ENCODE results near the gene OGA.

Gene OGA

DNA sequence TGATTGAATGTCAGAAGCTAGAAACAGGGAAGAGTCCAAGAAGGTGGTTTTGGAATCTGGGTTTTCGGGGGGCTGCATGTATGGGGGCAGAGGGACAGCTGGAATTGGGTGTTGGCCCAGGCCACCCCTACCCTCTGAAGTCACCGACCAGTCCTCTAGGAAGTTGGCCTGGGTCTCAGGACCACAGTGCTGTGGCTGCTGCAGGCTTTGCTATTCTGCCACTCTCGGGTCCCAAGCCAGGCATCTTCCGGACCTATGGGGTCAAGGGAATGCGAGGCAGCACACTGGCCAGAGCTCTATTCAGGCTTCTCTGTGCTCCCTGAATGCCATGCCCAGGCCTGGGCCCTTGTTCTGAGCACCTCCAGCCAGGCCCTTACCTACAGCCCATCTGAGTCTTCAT lies 55.5 kb downstream of the OGA start:
- Histone ChIP-seq H3K4me1 (ENCODE audit: low read length) (no peaks in the 10 kb centered on the region), H3K9me2 (replicated peaks; ENCODE audit: insufficient read depth, low read length) (no peaks in the 10 kb centered on the region), H3K9me3 (replicated peaks; ENCODE audit: insufficient read depth, low read length) (no peaks in the 10 kb centered on the region), H3K4me2 (ENCODE audit: low read depth, low read length) (no peak overlapping the region), H3K9ac (ENCODE audit: low read length) (no peak overlapping the region), H3K79me2 (ENCODE audit: low read length) (no peaks in the 10 kb centered on the region), H3K27me3 (replicated peaks; ENCODE audit: insufficient read depth, low read length) (peaks cover 14% of the 10 kb centered on the region), H2AFZ (ENCODE audit: low read length) (no peak overlapping the region), H3K4me3 (ENCODE audit: low read length) (no peak overlapping the region), H3K27ac (ENCODE audit: low read length) (no peak overlapping the region), H3K36me3 (replicated peaks; ENCODE audit: insufficient read depth, low read length) (no peaks in the 10 kb centered on the region), H4K20me1 (ENCODE audit: insufficient read depth, low read length) (no peaks in the 10 kb centered on the region), H3F3A (ENCODE audit: insufficient read depth, low read length) (no peaks in the 10 kb centered on the region)
- TF ChIP-seq EZH2phosphoT487 (IDR thresholded peaks at IDR 0.05; ENCODE audit: low read length) = no peak
- TF ChIP-seq EZH2 (optimal IDR thresholded peaks at IDR 0.05; ENCODE audit: low read depth, low read length) = no peak
- TF ChIP-seq, protein P1, sequence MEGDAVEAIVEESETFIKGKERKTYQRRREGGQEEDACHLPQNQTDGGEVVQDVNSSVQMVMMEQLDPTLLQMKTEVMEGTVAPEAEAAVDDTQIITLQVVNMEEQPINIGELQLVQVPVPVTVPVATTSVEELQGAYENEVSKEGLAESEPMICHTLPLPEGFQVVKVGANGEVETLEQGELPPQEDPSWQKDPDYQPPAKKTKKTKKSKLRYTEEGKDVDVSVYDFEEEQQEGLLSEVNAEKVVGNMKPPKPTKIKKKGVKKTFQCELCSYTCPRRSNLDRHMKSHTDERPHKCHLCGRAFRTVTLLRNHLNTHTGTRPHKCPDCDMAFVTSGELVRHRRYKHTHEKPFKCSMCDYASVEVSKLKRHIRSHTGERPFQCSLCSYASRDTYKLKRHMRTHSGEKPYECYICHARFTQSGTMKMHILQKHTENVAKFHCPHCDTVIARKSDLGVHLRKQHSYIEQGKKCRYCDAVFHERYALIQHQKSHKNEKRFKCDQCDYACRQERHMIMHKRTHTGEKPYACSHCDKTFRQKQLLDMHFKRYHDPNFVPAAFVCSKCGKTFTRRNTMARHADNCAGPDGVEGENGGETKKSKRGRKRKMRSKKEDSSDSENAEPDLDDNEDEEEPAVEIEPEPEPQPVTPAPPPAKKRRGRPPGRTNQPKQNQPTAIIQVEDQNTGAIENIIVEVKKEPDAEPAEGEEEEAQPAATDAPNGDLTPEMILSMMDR (IDR thresholded peaks at IDR 0.05; ENCODE audit: low read length) = no peak
- no peak for DNase-seq

DNA sequence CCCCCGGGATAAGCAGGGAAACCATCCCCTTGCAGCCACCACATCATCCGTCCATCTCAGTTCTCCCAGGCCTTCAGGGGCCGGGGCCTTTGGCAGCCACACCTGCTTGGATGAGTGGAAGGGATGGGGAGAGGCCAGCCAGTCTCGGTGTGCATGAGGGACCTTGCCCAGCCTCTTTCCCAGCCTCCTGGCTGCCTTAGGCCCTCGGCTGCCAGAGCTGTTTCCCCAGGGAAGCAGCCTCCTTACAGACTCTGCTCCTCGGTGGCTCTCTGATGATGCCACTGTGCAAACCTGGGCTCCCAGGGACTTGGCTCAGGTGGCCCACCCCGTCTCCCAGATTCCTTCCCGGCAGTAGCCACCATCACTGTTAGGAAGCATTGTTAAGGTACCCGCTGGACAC lies 57.0 kb downstream of the OGA start:
- no peak overlapping the region for H3K4me3 ChIP-seq (ENCODE audit: low read length)
- H4K20me1 ChIP-seq (ENCODE audit: insufficient read depth, low read length) = no peaks in the 10 kb centered on the region
- no peaks in the 10 kb centered on the region for H3K36me3 ChIP-seq (replicated peaks; ENCODE audit: insufficient read depth, low read length)
- H3K27ac ChIP-seq (ENCODE audit: low read length) = no peak overlapping the region
- DNase-seq = no peak
- H3K4me1 ChIP-seq (ENCODE audit: low read length) = no peaks in the 10 kb centered on the region
- H3K79me2 ChIP-seq (ENCODE audit: low read length) = no peaks in the 10 kb centered on the region
- no peak overlapping the region for H2AFZ ChIP-seq (ENCODE audit: low read length)
- H3K9me3 ChIP-seq (replicated peaks; ENCODE audit: insufficient read depth, low read length) = no peaks in the 10 kb centered on the region
- H3K27me3 ChIP-seq (replicated peaks; ENCODE audit: insufficient read depth, low read length) = no peaks in the 10 kb centered on the region; the same call in 1 of the 2 replicates
- no peak overlapping the region for H3K9ac ChIP-seq (ENCODE audit: low read length)
- H3F3A ChIP-seq (ENCODE audit: insufficient read depth, low read length) = no peaks in the 10 kb centered on the region
- H3K4me2 ChIP-seq (ENCODE audit: low read depth, low read length) = no peak overlapping the region
- TF ChIP-seq, protein P1 (IDR thresholded peaks at IDR 0.05; ENCODE audit: low read length) = no peak
- TF ChIP-seq EZH2 (optimal IDR thresholded peaks at IDR 0.05; ENCODE audit: low read depth, low read length) = no peak
- TF ChIP-seq EZH2phosphoT487 (IDR thresholded peaks at IDR 0.05; ENCODE audit: low read length) = no peak
- no peaks in the 10 kb centered on the region for H3K9me2 ChIP-seq (replicated peaks; ENCODE audit: insufficient read depth, low read length)

DNA sequence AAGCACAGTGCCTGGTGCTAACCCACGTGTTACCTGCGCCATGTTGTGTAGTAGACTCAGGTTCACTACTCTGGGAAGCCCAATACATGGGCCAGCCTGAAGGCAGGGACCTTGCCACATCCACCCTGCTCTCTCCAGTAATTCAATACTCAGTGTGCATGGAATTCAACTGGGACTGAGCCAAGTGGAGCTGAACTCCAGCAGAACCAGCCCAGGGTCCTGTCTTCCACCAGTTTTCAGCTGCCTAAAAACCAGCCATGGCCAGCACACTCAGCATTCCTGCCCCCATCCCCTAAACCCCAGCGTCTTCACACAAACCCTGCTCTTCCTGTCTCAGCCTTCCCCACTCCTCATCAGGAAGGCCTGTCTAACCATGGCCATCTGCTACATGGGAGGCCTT lies 57.7 kb downstream of the OGA start:
- DNase-seq = no peak
- Histone ChIP-seq H3K9me3 (replicated peaks; ENCODE audit: insufficient read depth, low read length) (no peaks in the 10 kb centered on the region), H4K20me1 (ENCODE audit: insufficient read depth, low read length) (no peaks in the 10 kb centered on the region), H3K9ac (ENCODE audit: low read length) (no peak overlapping the region), H3K9me2 (replicated peaks; ENCODE audit: insufficient read depth, low read length) (no peaks in the 10 kb centered on the region), H3K27me3 (replicated peaks; ENCODE audit: insufficient read depth, low read length) (no peaks in the 10 kb centered on the region; the same call in 1 of the 2 replicates), H3K36me3 (replicated peaks; ENCODE audit: insufficient read depth, low read length) (no peaks in the 10 kb centered on the region), H3F3A (ENCODE audit: insufficient read depth, low read length) (no peaks in the 10 kb centered on the region), H2AFZ (ENCODE audit: low read length) (no peak overlapping the region), H3K79me2 (ENCODE audit: low read length) (no peaks in the 10 kb centered on the region), H3K27ac (ENCODE audit: low read length) (no peak overlapping the region), H3K4me3 (ENCODE audit: low read length) (no peak overlapping the region), H3K4me2 (ENCODE audit: low read depth, low read length) (no peak overlapping the region), H3K4me1 (ENCODE audit: low read length) (no peaks in the 10 kb centered on the region)
- no peak for TF ChIP-seq EZH2phosphoT487 (IDR thresholded peaks at IDR 0.05; ENCODE audit: low read length)
- TF ChIP-seq EZH2 (optimal IDR thresholded peaks at IDR 0.05; ENCODE audit: low read depth, low read length) = no peak
- TF ChIP-seq, protein P1 (IDR thresholded peaks at IDR 0.05; ENCODE audit: low read length) = no peak

Measured in MM.1S (cell line).